Thoracic aorta (tissue), 2 donors: ENCODE data around the gene COMMD10. TPM values are rescaled to one million over a fixed set of nuclear protein-coding genes. Genes with fewer than 3 reads are reported as not detected.

ENCODE experiments used
- ATAC-seq: fragments of 150-250 bp; one replicate; pipeline ENCODE4 v1.8.0; 2017; ENCODE audit warnings: low read depth; ENCODE audit not compliant: insufficient number of reproducible peaks, low FRiP score
- DNase-seq: peaks from one replicate; pipeline ENCODE4 v3.0.0-alpha.2; 2020; ENCODE audit warnings: low spot score
- H3K27ac ChIP-seq, 2 donors: fragments of 200-600 bp; sonication (generic); 1 replicate in 1 of 2; 2 replicates in 1 of 2; pipeline ENCODE4 v1.5.1; 2016; ENCODE audit warnings: mild to moderate bottlenecking in 2 of 2, moderate library complexity in 2 of 2
- H3K27me3 ChIP-seq: fragments of 200-600 bp; sonication (generic); replicated peaks from 2 replicates; pipeline ENCODE4 v1.6.0; 2016; ENCODE audit warnings: mild to moderate bottlenecking; ENCODE audit not compliant: insufficient read depth
- H3K36me3 ChIP-seq: fragments of 200-600 bp; sonication (generic); one replicate; pipeline ENCODE4 v1.5.1; 2016
- H3K4me1 ChIP-seq, 2 donors: fragments of 200-600 bp; sonication (generic); 1 replicate in 1 of 2; 2 replicates in 1 of 2; pipeline versions ENCODE4 v1.5.1 to v1.6.0; 2016; ENCODE audit warnings: low read depth in 2 of 2, mild to moderate bottlenecking in 1 of 2; ENCODE audit not compliant: control insufficient read depth in 1 of 2
- H3K4me3 ChIP-seq: fragments of 200-600 bp; sonication (generic); 2 replicates; pipeline ENCODE4 v1.5.1; 2016; ENCODE audit warnings: mild to moderate bottlenecking
- H3K9me3 ChIP-seq: fragments of 200-600 bp; sonication (generic); 2 replicates; pipeline ENCODE4 v1.5.1; 2016
- CTCF ChIP-seq: fragments of 200-600 bp; sonication (generic); IDR thresholded peaks from one replicate; pipeline ENCODE4 v1.5.1; 2019; ENCODE audit warnings: antibody characterized with exemption
- total RNA-seq, 2 donors: library from RNA; depleted of rRNA; stranded (reverse); fragments of >200 nt; gene quantifications; one replicate each; pipeline versions ENCODE4 v1.1.0 to v1.2.3, GENCODE V29; 2016

COMMD10 gene
- total RNA-seq, 2 donors from 2014 or later: 12.6 to 21.6 TPM

GRCh38 chr5:116225281-116225922 is 140.6 kb downstream of the COMMD10 start:
- Histone ChIP-seq H3K4me1 (no peaks in the 10 kb centered on the region), H3K27ac (no peak overlapping the region), H3K9me3 (peaks cover 3% of the 10 kb centered on the region), H3K4me3 (no peak overlapping the region), H3K36me3 (no peaks in the 10 kb centered on the region), H3K27me3 (no peaks in the 10 kb centered on the region)
- no peak for TF ChIP-seq CTCF
- DNase-seq: no peak
- no peak for ATAC-seq

- no peaks in the 10 kb centered on the region for H3K4me1 ChIP-seq
- H3K4me3 ChIP-seq: no peak overlapping the region
- H3K27ac ChIP-seq: no peak overlapping the region
- TF ChIP-seq CTCF: no peak
- H3K36me3 ChIP-seq: no peaks in the 10 kb centered on the region
- H3K9me3 ChIP-seq: peaks cover 3% of the 10 kb centered on the region
- no peak for ATAC-seq
- no peak for DNase-seq
- H3K27me3 ChIP-seq: no peaks in the 10 kb centered on the region
These were observed 144.4 kb downstream of the COMMD10 start for GRCh38 chr5:116229131-116229689.

GRCh38 chr5:116231288-116231687 is 146.5 kb downstream of the COMMD10 start:
- Histone ChIP-seq H3K9me3 (no peaks in the 10 kb centered on the region), H3K36me3 (no peaks in the 10 kb centered on the region), H3K4me3 (no peak overlapping the region), H3K27me3 (no peaks in the 10 kb centered on the region), H3K27ac (no peak overlapping the region), H3K4me1 (no peaks in the 10 kb centered on the region)
- no peak for ATAC-seq
- no peak for DNase-seq
- no peak for TF ChIP-seq CTCF

GRCh38 chr5:116234681-116235080 is 149.9 kb downstream of the COMMD10 start:
- Histone ChIP-seq H3K27ac (no peak overlapping the region), H3K4me1 (no peaks in the 10 kb centered on the region), H3K36me3 (no peaks in the 10 kb centered on the region), H3K9me3 (no peaks in the 10 kb centered on the region), H3K4me3 (no peak overlapping the region), H3K27me3 (no peaks in the 10 kb centered on the region)
- no peak for TF ChIP-seq CTCF
- no peak for ATAC-seq
- no peak for DNase-seq

GRCh38 chr5:116237917-116238500 is 153.2 kb downstream of the COMMD10 start:
- TF ChIP-seq CTCF: no peak
- H3K27me3 ChIP-seq: no peaks in the 10 kb centered on the region
- H3K27ac ChIP-seq: no peak overlapping the region
- H3K4me1 ChIP-seq: peaks cover 0 to 7% of the 10 kb centered on the region in 2 donors
- H3K4me3 ChIP-seq: no peak overlapping the region
- ATAC-seq (no peak), DNase-seq (no peak)
- H3K36me3 ChIP-seq: no peaks in the 10 kb centered on the region
- no peaks in the 10 kb centered on the region for H3K9me3 ChIP-seq
